Lower leg skin (tissue), 4 donors: ENCODE data around the gene DNALI1. TPM values are rescaled to one million over a fixed set of nuclear protein-coding genes. Genes with fewer than 3 reads are reported as not detected.

ENCODE experiments used
- DNase-seq, 2 donors: peaks; one replicate each; pipeline ENCODE4 v3.0.0-alpha.2; 2019; ENCODE audit warnings: low spot score in 2 of 2
- H3K4me3 ChIP-seq: fragments of 200-600 bp; sonication (generic); 2 replicates; pipeline ENCODE4 v1.5.1; 2017; ENCODE audit warnings: mild to moderate bottlenecking, low read depth; ENCODE audit not compliant: poor library complexity, severe bottlenecking
- CTCF ChIP-seq, 3 donors: fragments of 450-650 bp; IDR thresholded peaks; one replicate each; pipeline ENCODE4 v1.5.1; 2016; ENCODE audit warnings: antibody characterized with exemption in 3 of 3, mild to moderate bottlenecking in 3 of 3, moderate library complexity in 2 of 3
- POLR2A ChIP-seq, 2 donors: fragments of 450-650 bp; IDR thresholded peaks; one replicate each; pipeline ENCODE4 v1.6.1; 2016 to 2017; ENCODE audit warnings: antibody characterized with exemption in 2 of 2, mild to moderate bottlenecking in 1 of 2, moderate library complexity in 1 of 2
- WGBS, 2 donors: methylation state at CpG; one replicate each; pipeline ENCODE4 v1.1.5; 2018; 5-methylcytosine and 5-hydroxymethylcytosine counted together
- intact Hi-C: fragments of 100-400 bp; cut with DNase I; formaldehyde crosslinking; loops from one replicate; pipeline ENCODE4 v1.15.0; 2023; ENCODE audit warnings: low total_unique reads
- total RNA-seq, 4 donors: library from RNA; depleted of rRNA; stranded (reverse); fragments of >200 nt; gene quantifications; one replicate each; pipeline ENCODE4 v1.1.0, GENCODE V29; 2016

Gene DNALI1
- total RNA-seq, 4 donors from 2014 or later = 0.17 to 2.1 (median 0.86) TPM

- intact Hi-C loops = no loop called here
- no peak overlapping the region for H3K4me3 ChIP-seq
- TF ChIP-seq CTCF (IDR thresholded peaks at IDR 0.05) (no peak), POLR2A (IDR thresholded peaks at IDR 0.05) (no peak)
- DNase-seq = no peak
- WGBS, 2 donors = 67 to 74% methylated on average over 4 of the region's 4 CpGs
These were observed 55.4 kb downstream of the DNALI1 start for GRCh38 chr1:37612186-37612585.

- TF ChIP-seq POLR2A (IDR thresholded peaks at IDR 0.05) (no peak), CTCF (IDR thresholded peaks at IDR 0.05) (no peak)
- H3K4me3 ChIP-seq = no peak overlapping the region
- intact Hi-C loops = no loop called here
- no peak for DNase-seq
- WGBS, 2 donors = 87 to 96% methylated on average over 3 to 5 of the region's 5 CpGs
These were observed 57.4 kb downstream of the DNALI1 start for GRCh38 chr1:37614105-37614504.

GRCh38 chr1:37616330-37616729 lies 59.6 kb downstream of the DNALI1 start:
- TF ChIP-seq POLR2A (IDR thresholded peaks at IDR 0.05) (no peak), CTCF (IDR thresholded peaks at IDR 0.05) (no peak)
- DNase-seq = no peak
- no peak overlapping the region for H3K4me3 ChIP-seq
- intact Hi-C loops = no loop called here
- 80 to 88% methylated on average over 14 of the region's 14 CpGs for WGBS, 2 donors

Other genes starting within 250 kb of the DNALI1 start
- gene ZC3H12A, start 82.4 kb upstream of the DNALI1 start, total RNA-seq = 10 to 100 TPM; 36.0 to 42.9 (median 39.0) TPM
- gene MEAF6, start 42.2 kb upstream of the DNALI1 start, total RNA-seq = 10 to 100 TPM; 55.7 to 94.2 (median 77.8) TPM
- gene SNIP1, start 2.6 kb upstream of the DNALI1 start, total RNA-seq = 10 to 100 TPM in 3 of 4 donors, 1 to 10 TPM in 1; 9.9 to 18.2 (median 15.7) TPM
- 10 to 100 TPM; 25.1 to 58.2 (median 34.2) TPM for gene GNL2, start 39.0 kb downstream of the DNALI1 start, total RNA-seq
- gene RSPO1, start 78.0 kb downstream of the DNALI1 start, total RNA-seq = 1 to 10 TPM; 1.1 to 9.4 (median 6.2) TPM
- 1 to 10 TPM; 1.0 to 3.2 (median 1.8) TPM for gene CDCA8, start 135.6 kb downstream of the DNALI1 start, total RNA-seq
- gene EPHA10, start 208.2 kb downstream of the DNALI1 start, total RNA-seq = 1 to 10 TPM in 1 of 4 donors, under 1 TPM in 1, not detected in 2; 0.37 to 1.5 TPM
- 1 to 10 TPM; 5.0 to 6.7 (median 6.3) TPM for gene MANEAL, start 236.9 kb downstream of the DNALI1 start, total RNA-seq